GM21723 (cell line): ENCODE measurements around the gene METTL26.

Source experiments
- ATAC-seq: cut with Tn5 transposase; IDR thresholded peaks from one replicate; pipeline ENCODE4 v1.9.1; 2021; ENCODE audit warnings: mild to moderate bottlenecking, moderate library complexity; ENCODE audit not compliant: unreplicated experiment

METTL26 gene

DNA sequence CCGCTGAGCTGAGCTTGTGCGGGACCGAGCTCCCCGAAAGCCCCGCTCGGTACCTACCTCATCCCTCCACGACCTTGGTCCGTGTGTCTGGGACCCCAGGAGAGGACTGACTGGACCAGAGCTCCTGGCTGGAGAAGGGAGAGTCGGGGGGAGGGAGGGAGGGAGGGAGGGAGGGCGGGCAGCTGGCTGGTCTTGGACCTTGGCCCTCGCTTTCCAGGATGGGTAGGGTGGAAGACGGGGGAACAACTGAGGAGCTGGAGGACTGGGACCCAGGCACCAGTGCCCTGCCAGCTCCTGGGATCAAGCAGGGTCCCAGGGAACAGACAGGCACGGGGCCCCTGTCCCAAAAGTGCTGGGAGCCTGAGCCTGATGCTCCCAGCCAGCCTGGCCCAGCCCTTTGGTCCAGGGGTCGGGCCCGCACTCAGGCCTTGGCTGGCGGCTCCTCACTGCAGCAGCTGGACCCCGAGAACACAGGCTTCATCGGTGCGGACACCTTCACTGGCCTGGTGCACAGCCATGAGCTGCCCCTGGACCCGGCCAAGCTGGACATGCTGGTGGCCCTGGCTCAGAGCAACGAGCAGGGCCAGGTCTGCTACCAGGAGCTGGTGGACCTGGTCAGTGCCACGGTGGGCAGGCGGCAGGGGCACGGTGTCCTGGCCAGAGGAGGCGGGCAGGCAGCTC lies 39.9 kb upstream of the METTL26 start:
- ATAC-seq, result no peak

DNA sequence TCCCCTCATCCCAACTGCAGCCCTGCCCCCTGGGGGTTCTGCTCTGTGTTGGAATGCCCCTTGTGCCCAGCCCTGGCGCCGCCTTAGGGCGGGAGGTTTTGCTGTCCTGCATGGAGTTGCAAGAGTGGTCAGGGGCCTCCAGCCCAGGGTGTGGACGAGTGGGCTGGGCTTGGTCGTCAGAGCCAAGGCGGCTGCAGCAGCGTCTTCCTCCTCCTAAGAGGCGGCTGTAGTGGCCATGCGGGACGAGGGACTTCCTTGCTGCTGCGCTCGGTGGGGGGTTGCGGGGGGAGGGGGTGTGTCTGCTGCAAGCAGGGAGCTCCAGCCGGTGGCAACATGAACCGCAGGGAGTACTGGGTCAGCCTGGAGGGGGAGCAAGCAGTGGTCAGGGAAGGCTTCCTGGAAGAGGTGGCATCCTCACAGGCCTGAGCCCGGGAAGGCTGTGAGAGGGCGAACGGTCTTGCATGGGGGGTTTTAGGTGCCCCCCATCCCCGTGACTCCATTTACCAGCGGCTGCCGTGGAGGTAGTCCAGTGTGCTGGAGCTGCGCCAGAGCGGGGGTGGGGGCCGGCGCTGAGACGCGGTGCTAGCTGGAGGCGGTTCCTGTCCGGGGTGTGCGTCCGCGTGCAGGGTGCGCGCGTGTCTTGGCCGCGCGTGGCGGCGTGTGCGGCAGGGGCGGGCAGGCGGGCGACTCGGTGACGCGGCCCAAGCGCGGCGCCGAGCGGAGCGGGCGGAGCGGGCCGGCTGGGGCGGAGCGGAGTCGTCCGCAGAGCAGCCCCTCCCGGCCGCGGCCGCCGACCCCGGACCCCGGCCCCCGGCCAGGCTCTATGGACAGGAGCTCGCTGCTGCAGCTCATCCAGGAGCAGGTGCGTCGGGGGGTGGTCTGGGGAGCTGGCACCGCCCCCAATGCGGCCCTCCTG lies 39.1 kb upstream of the METTL26 start, which contains the start of gene RHBDL1:
TSS of gene RHBDL1 (plus strand) at position 704 of the 916 bp plus-strand sequence. CDS start at position 824, 120 bp downstream.
- ATAC-seq, result no peak

DNA sequence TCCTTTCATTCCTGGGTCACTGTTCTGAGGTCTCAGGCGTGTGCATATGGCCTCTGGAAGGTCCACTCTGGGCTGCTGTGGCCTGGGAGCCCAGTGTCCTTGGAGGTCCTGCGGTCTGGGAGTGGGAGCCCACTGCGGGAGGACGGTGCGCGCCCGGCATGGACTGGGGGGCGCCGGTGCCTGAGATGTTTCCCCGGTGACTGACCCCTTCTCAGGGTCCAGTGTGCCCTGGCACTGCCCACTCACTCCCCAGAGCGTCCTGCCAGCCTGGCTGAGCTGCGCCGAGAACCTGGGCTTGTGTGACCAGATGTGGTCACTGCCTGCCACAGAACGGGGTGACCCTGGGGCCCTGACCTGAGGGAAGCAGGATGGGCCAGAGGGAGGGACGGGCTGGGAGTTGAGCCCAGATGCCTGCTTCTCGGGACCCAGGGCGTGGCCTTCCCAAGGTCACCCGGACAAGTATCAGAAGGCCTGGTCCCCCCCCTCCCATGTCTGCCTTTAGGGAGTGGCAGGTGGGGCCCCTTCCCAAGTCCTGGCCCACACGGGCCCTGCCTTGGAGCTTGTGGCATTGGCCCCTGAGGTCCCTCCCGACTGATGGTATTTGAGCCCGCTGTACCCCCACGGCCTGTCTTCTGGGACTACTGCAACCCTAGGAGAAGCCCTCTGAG lies 38.2 kb upstream of the METTL26 start:
- no peak for ATAC-seq

DNA sequence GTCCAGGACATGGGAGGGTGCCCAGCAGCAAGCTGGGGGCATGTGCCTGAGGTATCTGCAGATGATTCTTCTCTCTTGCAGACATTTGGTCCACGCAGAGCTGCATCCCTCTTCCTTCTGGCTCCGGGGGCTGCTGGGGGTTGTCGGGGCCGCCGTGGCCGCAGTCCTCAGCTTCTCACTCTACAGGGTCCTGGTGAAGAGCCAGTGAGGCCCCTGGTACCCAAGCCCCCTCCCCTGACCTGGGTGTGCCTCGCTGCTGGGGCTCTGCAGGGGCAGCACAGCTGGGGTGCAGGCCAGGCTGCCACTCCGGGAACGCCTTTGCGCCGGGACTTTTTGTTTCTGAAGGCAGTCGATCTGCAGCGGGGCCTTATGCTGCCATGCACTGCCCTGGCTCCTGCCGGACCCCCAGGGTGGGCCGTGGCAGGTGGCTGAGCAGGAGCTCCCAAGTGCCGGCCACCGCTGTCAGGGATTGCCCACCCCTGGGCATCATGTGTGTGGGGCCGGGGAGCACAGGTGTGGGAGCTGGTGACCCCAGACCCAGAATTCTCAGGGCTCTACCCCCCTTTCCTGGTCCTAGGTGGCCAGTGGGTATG lies 37.4 kb upstream of the METTL26 start:
- no peak for ATAC-seq

DNA sequence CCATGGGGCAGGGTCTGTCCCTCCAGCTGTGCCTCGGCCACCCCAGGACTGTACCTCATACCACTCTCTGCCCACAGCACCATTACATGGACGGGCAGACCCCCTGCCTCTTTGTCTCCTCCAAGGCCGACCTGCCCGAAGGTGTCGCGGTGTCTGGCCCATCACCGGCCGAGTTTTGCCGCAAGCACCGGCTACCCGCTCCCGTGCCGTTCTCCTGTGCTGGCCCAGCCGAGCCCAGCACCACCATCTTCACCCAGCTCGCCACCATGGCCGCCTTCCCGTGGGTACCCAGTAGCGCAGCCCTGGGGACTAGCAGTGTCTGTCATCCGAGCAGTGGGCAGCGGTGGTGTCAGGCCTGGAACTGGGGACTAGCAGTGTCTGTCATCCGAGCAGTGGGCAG lies 36.7 kb upstream of the METTL26 start:
- ATAC-seq, result no peak

DNA sequence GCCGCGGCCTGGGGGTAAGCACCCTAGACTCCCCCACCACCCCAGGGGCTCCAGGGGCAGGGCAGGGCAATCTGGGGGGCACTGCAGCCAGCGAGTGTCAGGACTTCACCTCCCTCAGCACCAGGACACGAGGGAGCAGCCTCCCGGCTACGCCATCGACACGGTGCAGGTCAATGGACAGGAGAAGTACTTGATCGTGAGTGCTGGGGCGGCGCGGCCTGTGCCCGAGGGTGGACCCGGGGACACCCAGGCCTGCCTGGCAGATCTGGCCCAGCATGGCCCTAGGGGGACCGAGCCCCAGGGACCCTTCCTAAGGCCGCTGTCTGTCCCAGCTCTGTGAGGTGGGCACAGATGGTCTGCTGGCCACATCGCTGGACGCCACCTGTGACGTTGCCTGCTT lies 36.3 kb upstream of the METTL26 start:
- ATAC-seq, result no peak

DNA sequence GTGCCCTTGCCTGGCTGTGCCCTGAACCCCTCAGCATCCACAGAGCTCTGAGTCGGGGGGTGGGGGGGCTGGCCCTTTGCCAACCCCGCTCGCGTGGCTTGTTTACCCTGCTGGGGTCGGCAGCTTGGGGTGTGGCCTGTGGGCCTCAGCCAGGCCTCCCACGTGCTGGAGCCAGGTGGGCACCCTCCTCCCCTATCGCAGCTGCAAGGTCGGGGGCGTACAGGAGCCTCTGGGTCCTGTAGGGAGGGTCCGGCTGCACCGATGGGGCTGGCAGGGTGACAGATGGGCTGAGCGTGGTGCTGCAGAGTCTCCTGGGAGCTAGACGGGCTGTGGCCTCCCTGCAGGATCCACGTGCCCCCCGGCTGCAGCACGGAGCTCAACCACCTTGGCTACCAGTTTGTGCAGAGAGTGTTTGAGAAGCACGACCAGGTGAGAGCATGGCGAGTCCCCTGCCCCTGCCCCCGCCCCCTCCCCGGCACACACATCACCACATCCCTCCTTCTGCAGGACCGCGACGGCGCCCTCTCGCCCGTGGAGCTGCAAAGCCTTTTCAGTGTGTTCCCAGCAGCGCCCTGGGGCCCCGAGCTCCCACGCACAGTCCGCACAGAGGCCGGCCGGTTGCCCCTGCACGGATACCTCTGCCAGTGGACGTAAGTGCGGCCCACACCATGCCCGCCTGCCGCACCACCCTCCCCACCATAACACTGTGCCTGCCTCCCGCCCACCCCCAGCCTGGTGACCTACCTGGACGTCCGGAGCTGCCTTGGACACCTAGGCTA lies 35.4 kb upstream of the METTL26 start:
- no peak for ATAC-seq

DNA sequence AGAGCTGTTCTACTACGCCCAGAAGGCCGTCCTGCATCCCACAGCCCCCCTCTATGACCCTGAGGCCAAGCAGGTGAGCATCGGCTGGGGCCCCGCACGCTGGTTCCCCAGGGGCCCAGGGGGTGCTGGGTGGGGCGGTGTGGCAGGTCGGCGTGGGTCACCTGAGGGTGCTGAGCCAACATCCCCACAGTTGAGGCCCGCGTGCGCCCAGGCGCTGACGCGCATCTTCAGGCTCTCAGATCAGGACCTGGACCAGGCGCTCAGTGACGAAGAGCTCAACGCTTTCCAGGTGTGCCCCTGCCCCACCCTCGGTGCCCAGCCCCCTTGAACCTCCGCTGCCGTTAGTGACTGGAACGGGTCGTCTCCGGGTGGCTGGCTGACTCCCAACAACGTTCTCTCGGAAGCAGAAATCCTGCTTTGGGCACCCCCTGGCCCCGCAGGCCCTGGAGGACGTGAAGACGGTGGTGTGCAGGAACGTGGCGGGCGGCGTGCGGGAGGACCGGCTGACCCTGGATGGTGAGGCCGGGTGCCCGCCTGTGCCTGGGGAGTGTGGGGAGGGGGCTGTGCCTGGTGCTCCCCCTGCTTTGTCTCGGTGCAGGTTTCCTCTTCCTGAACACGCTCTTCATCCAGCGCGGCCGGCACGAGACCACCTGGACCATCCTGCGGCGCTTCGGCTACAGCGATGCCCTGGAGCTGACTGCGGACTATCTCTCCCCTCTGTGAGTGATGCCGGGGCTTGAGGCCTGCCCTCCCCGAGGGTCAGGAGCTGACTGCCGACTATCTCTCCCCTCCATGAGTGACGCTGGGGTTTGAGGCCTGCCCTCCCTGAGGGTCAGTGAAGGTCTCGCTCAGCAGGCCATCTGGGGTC lies 34.6 kb upstream of the METTL26 start:
- no peak for ATAC-seq

DNA sequence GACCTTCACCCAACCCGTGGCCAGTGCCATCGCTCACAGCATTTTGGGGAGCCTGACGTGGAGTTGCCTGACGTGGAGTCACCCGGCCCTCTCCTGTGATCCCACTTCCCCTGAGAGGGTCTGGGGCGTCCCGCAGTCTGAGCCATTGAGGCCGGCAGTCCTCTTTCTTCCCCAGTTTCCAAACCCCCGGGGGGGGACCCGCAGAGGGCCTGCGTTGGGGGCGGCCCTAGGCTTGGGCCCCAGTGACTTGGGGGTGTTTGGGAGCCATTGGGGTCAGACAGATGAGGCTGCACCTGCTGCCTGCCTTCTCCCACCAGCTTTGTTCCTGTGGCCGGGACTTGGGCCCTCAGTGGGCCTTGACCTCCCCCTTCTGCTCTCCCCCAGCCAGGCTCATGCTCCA lies 33.6 kb upstream of the METTL26 start:
- ATAC-seq, result no peak

DNA sequence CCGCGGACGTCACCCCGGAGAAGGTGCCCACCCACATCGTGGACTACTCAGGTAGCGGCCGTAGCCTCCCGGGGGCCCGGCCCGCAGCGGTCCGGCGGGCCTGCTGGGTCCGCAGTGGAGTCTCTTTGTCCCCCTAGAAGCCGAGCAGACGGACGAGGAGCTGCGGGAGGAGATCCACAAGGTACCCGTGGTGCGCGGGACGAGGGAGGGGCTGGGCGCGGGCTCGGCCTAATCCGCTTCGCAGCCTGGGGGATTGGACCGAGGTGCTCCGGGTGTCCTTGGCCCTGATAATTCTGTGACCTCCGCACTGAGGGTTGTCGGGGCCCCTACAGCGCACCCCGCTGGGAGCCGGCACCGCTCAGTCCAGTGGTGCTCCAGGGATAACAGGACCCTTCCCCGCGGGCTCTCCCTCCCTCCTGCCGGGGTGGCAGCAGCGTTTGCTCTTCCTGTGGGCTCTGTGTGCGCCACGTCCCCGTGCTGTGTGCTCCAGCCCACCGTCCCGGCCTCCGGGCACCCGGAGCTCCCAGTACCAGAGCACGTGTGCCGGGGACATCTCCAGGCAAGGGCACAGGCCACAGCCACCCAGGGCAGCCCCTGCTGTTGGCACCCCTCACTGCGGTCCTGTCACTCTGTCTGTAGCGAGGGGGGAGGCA lies 32.5 kb upstream of the METTL26 start:
- no peak for ATAC-seq

DNA sequence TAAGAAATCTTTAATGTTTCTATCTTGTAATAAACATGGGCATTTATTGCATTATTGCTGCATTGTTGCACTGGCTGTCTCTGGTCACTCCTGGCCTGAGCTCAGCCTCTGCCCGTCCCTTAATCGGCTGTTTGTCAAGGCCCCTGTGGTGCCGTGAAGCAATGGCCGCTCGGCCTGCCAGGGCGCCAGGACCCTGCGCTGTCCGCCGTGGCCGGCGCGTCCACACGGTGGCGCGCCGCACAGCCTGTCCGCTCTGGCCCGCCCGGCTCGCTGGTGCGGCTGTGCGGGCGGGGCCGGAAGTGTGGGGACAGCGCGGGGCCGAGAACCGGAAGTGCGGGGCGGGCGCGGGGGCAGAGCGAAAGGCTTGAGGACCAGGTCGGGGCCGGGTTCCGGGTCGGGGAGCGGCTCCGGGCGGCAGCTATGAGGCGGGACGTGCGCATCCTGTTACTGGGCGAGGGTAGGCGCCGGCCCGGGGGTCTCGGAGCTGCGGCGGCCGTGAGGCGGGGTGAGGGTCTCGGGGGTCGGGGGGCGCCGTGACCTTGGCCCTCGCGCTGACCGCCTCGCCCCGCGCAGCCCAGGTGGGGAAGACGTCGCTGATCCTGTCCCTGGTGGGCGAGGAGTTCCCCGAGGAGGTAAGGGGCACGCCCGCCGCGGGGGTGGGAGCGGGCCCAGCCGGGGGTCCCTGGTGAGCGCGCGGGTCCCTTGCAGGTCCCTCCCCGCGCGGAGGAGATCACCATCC lies 31.8 kb upstream of the METTL26 start, which contains the start of gene RHOT2:
TSS of gene RHOT2 (plus strand) at position 353 of the 739 bp plus-strand sequence. CDS start at position 421, 68 bp downstream.
- peak; percentile 75 for ATAC-seq

DNA sequence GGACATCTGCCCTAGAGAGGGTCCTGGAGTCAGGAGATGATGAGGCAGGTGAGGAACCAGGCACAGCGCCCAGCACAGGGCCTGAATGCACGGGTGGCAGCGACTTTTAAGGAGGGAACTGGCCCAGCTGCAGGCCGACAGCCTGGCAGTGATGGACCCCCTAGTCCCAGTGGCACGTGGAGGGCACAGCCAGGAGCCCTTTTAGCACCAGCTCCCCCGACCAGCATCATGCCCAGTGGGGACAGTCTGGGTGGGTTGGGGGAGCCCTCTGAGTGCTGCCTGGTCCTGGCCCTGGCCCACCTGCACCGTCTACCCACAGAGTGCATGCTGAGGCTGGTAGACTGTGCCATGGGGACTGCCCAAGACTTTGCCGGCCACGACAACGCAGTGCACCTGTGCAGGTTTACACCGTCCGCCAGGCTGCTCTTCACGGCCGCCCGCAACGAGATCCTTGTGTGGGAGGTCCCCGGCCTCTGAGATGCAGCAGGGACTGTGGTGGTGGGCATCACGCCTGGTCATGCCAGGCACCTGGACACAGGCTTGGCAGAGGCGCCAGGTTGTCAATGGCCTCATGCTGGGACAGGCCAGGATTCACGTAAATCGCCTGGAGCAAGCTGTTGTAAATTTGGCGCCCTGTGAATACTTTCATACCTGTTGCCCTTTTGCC lies 31.1 kb upstream of the METTL26 start:
- ATAC-seq, result no peak

DNA sequence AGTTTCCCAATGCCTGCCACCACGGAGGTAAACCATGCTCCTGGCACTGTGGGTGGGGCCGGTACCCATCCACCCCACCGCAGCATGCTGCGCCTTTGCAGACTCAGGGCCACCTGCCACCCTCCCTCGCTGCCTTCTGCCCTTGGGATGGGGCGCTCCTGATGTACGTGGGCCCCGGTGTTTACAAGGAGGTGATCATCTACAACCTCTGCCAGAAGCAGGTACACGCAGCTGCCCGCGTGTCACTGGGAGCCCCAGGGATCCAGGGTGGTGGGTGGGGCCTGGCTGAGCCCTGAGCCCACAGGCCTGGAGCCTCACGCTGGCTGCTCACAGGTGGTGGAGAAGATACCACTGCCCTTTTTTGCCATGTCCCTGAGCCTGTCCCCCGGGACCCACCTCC lies 30.5 kb upstream of the METTL26 start:
- no peak for ATAC-seq

DNA sequence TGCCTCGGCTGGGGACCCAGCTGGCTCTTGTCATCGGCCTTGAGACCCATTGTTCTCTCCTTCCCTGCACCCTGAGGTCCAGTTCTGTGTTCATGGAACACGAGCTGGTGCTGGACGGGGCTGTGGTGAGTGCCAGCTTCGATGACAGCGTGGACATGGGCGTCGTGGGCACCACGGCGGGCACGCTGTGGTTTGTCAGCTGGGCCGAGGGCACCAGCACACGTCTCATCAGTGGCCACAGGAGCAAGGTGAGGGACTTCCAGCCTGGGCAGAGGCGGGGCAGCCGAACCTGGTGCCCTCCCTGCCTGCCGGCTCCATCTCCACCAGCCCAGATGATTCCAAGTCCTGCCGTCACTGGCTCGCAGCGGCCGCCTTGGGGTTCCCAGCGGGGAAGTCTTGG lies 26.5 kb upstream of the METTL26 start:
- ATAC-seq, result no peak

DNA sequence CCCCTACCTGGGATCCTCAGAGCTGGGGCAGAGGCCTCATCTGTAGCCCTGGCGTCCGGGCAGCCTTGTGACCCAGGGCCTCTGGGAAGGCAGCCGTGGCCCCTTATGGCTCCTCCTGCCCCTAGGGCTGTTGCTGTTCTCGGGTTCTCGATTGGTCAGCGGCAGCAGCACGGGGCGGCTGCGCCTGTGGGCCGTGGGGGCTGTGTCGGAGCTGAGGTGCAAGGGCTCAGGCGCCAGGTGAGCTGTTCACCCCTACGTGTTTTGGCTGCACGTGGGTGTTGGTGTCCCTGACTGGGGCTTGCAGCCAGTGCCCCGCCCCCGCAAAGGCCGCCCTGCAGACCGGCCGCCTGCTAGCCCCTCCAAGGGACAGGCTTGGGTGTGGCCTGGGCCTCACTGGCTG lies 26.0 kb upstream of the METTL26 start:
- ATAC-seq, result no peak

DNA sequence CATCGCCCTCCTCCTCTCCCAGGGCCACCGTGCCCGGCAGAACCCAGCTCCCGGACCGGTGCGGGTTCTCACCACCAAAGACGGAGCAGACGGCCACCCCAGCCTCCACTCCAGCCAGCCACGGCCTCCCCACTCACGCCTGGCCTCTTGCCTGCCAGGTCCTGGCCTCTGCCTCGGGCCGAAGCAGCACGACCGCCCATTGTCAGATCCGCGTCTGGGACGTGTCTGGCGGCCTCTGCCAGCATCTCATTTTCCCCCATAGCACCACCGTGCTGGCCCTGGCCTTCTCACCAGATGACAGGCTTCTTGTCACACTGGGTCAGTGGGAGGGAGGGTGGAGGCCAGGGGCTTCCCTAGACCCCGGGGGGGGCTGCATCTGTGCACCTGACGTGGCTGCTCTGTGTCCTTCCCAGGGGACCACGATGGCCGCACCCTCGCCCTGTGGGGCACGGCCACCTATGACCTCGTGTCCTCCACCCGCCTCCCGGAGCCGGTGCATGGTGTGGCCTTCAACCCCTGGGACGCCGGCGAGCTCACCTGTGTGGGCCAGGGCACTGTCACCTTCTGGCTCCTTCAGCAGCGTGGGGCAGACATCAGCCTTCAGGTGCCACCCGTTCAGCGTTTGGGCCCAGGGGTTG lies 25.2 kb upstream of the METTL26 start:
- ATAC-seq, result no peak
